SJSA1 (cell line): ENCODE data around the gene PGF. TPM values are rescaled to one million over a fixed set of nuclear protein-coding genes. Genes with fewer than 3 reads are reported as not detected.

Source experiments
- DNase-seq, 2 experiments: peaks; one replicate each; pipeline ENCODE4 v3.0.0-alpha.2; 2015 to 2020; ENCODE audit warnings: low spot score in 2 of 2, low read depth in 1 of 2
- H3K27ac ChIP-seq: fragments of 250-450 bp; sonication (Bioruptor Pico); 2 replicates; pipeline ENCODE4 v1.5.1; 2020; ENCODE audit warnings: mild to moderate bottlenecking, moderate library complexity
- H3K27me3 ChIP-seq: fragments of 250-450 bp; sonication (Bioruptor Pico); replicated peaks from 2 replicates; pipeline ENCODE4 v1.5.1; 2020; ENCODE audit warnings: mild to moderate bottlenecking, moderate library complexity
- H3K36me3 ChIP-seq: fragments of 250-450 bp; sonication (Bioruptor Pico); 2 replicates; pipeline ENCODE4 v1.5.1; 2020; ENCODE audit warnings: mild to moderate bottlenecking
- H3K4me1 ChIP-seq: fragments of 250-450 bp; sonication (Bioruptor Pico); replicated peaks from 2 replicates; pipeline ENCODE4 v1.6.1; 2021; ENCODE audit warnings: mild to moderate bottlenecking
- H3K4me3 ChIP-seq: fragments of 250-450 bp; sonication (Bioruptor Pico); 2 replicates; pipeline ENCODE4 v1.5.1; 2020; ENCODE audit warnings: mild to moderate bottlenecking
- H3K9me3 ChIP-seq: fragments of 250-450 bp; sonication (Bioruptor Pico); replicated peaks from 2 replicates; pipeline ENCODE4 v1.5.1; 2020; ENCODE audit warnings: mild to moderate bottlenecking
- total RNA-seq: library from RNA; depleted of rRNA; stranded (reverse); fragments of >200 nt; shearing (Covaris generic); gene quantifications from 2 replicates; pipeline ENCODE4 v1.2.3, GENCODE V29; 2014

Gene PGF
- total RNA-seq, 1 experiment from 2014 or later, result 0.79 TPM

GRCh38 chr14:74920281-74920680, 35.1 kb downstream of the PGF start:
- no peaks in the 10 kb centered on the region for H3K36me3 ChIP-seq
- peaks cover 3% of the 10 kb centered on the region; the same call in 1 of the 2 replicates for H3K4me1 ChIP-seq
- H3K27me3 ChIP-seq, result no peaks in the 10 kb centered on the region
- no peak overlapping the region for H3K27ac ChIP-seq
- no peaks in the 10 kb centered on the region for H3K9me3 ChIP-seq
- no peak for DNase-seq
- no peak overlapping the region for H3K4me3 ChIP-seq

GRCh38 chr14:74919421-74920165, 35.8 kb downstream of the PGF start:
- no peak overlapping the region for H3K4me3 ChIP-seq
- no peaks in the 10 kb centered on the region for H3K27me3 ChIP-seq
- peaks cover 3% of the 10 kb centered on the region; the same call in 1 of the 2 replicates for H3K4me1 ChIP-seq
- no peak for DNase-seq
- no peaks in the 10 kb centered on the region for H3K9me3 ChIP-seq
- no peaks in the 10 kb centered on the region for H3K36me3 ChIP-seq
- no peak overlapping the region for H3K27ac ChIP-seq

GRCh38 chr14:74918380-74918779, 37.0 kb downstream of the PGF start:
- DNase-seq, result no peak
- Histone ChIP-seq H3K4me1 (peaks cover 3% of the 10 kb centered on the region), H3K27me3 (no peaks in the 10 kb centered on the region), H3K27ac (no peak overlapping the region), H3K9me3 (no peaks in the 10 kb centered on the region), H3K4me3 (no peak overlapping the region), H3K36me3 (no peaks in the 10 kb centered on the region)

- Histone ChIP-seq H3K36me3 (no peaks in the 10 kb centered on the region), H3K27me3 (no peaks in the 10 kb centered on the region), H3K9me3 (no peaks in the 10 kb centered on the region), H3K4me1 (no peaks in the 10 kb centered on the region; the same call in 1 of the 2 replicates), H3K27ac (no peak overlapping the region), H3K4me3 (no peak overlapping the region)
- no peak for DNase-seq
These were observed 37.7 kb downstream of the PGF start for GRCh38 chr14:74917646-74918081.

GRCh38 chr14:74917178-74917543, 38.2 kb downstream of the PGF start:
- Histone ChIP-seq H3K4me3 (no peak overlapping the region), H3K36me3 (no peaks in the 10 kb centered on the region), H3K27me3 (no peaks in the 10 kb centered on the region), H3K9me3 (no peaks in the 10 kb centered on the region), H3K4me1 (no peaks in the 10 kb centered on the region; the same call in 1 of the 2 replicates), H3K27ac (no peak overlapping the region)
- DNase-seq, result no peak

- Histone ChIP-seq H3K27me3 (no peaks in the 10 kb centered on the region), H3K9me3 (no peaks in the 10 kb centered on the region), H3K36me3 (no peaks in the 10 kb centered on the region), H3K27ac (no peak overlapping the region), H3K4me1 (no peaks in the 10 kb centered on the region; the same call in 1 of the 2 replicates), H3K4me3 (no peak overlapping the region)
- no peak for DNase-seq
These were observed 39.6 kb downstream of the PGF start for GRCh38 chr14:74915826-74916225.

GRCh38 chr14:74915426-74915825, 40.0 kb downstream of the PGF start:
- DNase-seq, result no peak
- Histone ChIP-seq H3K36me3 (no peaks in the 10 kb centered on the region), H3K27ac (no peak overlapping the region), H3K4me3 (no peak overlapping the region), H3K9me3 (no peaks in the 10 kb centered on the region), H3K4me1 (no peaks in the 10 kb centered on the region; the same call in 1 of the 2 replicates), H3K27me3 (no peaks in the 10 kb centered on the region)

- Histone ChIP-seq H3K4me1 (no peaks in the 10 kb centered on the region; the same call in 1 of the 2 replicates), H3K27ac (no peak overlapping the region), H3K4me3 (no peak overlapping the region), H3K36me3 (no peaks in the 10 kb centered on the region), H3K9me3 (no peaks in the 10 kb centered on the region), H3K27me3 (no peaks in the 10 kb centered on the region)
- peak in 1 of 2 experiments; percentile 28 for DNase-seq
These were observed 41.3 kb downstream of the PGF start for GRCh38 chr14:74913986-74914573.

GRCh38 chr14:74913393-74913910, 41.9 kb downstream of the PGF start:
- Histone ChIP-seq H3K27ac (no peak overlapping the region), H3K4me3 (no peak overlapping the region), H3K9me3 (no peaks in the 10 kb centered on the region), H3K27me3 (no peaks in the 10 kb centered on the region), H3K4me1 (no peaks in the 10 kb centered on the region; the same call in 1 of the 2 replicates), H3K36me3 (no peaks in the 10 kb centered on the region)
- no peak for DNase-seq

GRCh38 chr14:74912801-74913200, 42.6 kb downstream of the PGF start:
- no peaks in the 10 kb centered on the region for H3K36me3 ChIP-seq
- H3K4me1 ChIP-seq, result no peaks in the 10 kb centered on the region; the same call in 1 of the 2 replicates
- H3K27ac ChIP-seq, result no peak overlapping the region
- no peaks in the 10 kb centered on the region for H3K27me3 ChIP-seq
- H3K9me3 ChIP-seq, result no peaks in the 10 kb centered on the region
- no peak for DNase-seq
- H3K4me3 ChIP-seq, result no peak overlapping the region

GRCh38 chr14:74912111-74912510, 43.3 kb downstream of the PGF start:
- H3K27me3 ChIP-seq, result no peaks in the 10 kb centered on the region
- H3K36me3 ChIP-seq, result no peaks in the 10 kb centered on the region
- no peaks in the 10 kb centered on the region for H3K9me3 ChIP-seq
- H3K27ac ChIP-seq, result no peak overlapping the region
- no peaks in the 10 kb centered on the region; the same call in 1 of the 2 replicates for H3K4me1 ChIP-seq
- H3K4me3 ChIP-seq, result no peak overlapping the region
- DNase-seq, result no peak

- Histone ChIP-seq H3K36me3 (peaks cover 1% of the 10 kb centered on the region; the same call in 1 of the 2 replicates), H3K4me3 (no peak overlapping the region), H3K27me3 (no peaks in the 10 kb centered on the region), H3K27ac (no peak overlapping the region), H3K4me1 (no peaks in the 10 kb centered on the region; the same call in 1 of the 2 replicates), H3K9me3 (no peaks in the 10 kb centered on the region)
- no peak for DNase-seq
These were observed 43.7 kb downstream of the PGF start for GRCh38 chr14:74911704-74912103.

- no peaks in the 10 kb centered on the region for H3K9me3 ChIP-seq
- no peak for DNase-seq
- peaks cover 4% of the 10 kb centered on the region; the same call in 1 of the 2 replicates for H3K36me3 ChIP-seq
- H3K4me3 ChIP-seq, result no peak overlapping the region
- no peaks in the 10 kb centered on the region for H3K27me3 ChIP-seq
- H3K4me1 ChIP-seq, result no peaks in the 10 kb centered on the region; the same call in 1 of the 2 replicates
- no peak overlapping the region for H3K27ac ChIP-seq
These were observed 44.2 kb downstream of the PGF start for GRCh38 chr14:74911221-74911620.

GRCh38 chr14:74910556-74910955, 44.8 kb downstream of the PGF start:
- H3K27me3 ChIP-seq, result no peaks in the 10 kb centered on the region
- no peak overlapping the region for H3K4me3 ChIP-seq
- H3K36me3 ChIP-seq, result peaks cover 10% of the 10 kb centered on the region
- H3K27ac ChIP-seq, result no peak overlapping the region
- no peak for DNase-seq
- H3K4me1 ChIP-seq, result no peaks in the 10 kb centered on the region; the same call in 1 of the 2 replicates
- H3K9me3 ChIP-seq, result no peaks in the 10 kb centered on the region
